Panc1 (cell line): ENCODE measurements around the gene HSD17B11. TPM values are rescaled to one million over a fixed set of nuclear protein-coding genes. Genes with fewer than 3 reads are reported as not detected.

Experiments
- ATAC-seq: fragments of 200-7000 bp; cut with Tn5 transposase; 2 replicates; pipeline ENCODE4 v1.9.1; 2020; ENCODE audit warnings: mild to moderate bottlenecking, moderate library complexity
- BruUV-seq: library from RNA; stranded (reverse); fragments of 400-500 nt; replicated peaks from 2 replicates; lab custom pipeline; 2021; lab: Mats Ljungman, UMichigan
- CTCF ChIA-PET: fragments of 300-600 bp; sonication (Branson Sonifier 250); formaldehyde crosslinking; loops from one replicate; lab custom pipeline; 2022; ENCODE audit warnings: antibody characterized with exemption; lab: Charles Lee
- POLR2A ChIA-PET: fragments of 300-600 bp; sonication (Branson Sonifier 250); formaldehyde crosslinking; loops from one replicate; lab custom pipeline; 2022; ENCODE audit warnings: antibody characterized with exemption; lab: Charles Lee
- DNase-seq: peaks from one replicate; pipeline ENCODE4 v3.0.0-alpha.2; 2010; ENCODE audit warnings: low read depth, low spot score
- H3K27ac ChIP-seq: 2 replicates; pipeline ENCODE4 v1.5.1; 2011; ENCODE audit warnings: mild to moderate bottlenecking, low read length, inconsistent platforms
- H3K27me3 ChIP-seq: fragments of 200-500 bp; sonication (Bioruptor generic); 2 replicates; pipeline ENCODE4 v1.6.0; 2014; ENCODE audit warnings: low read length, inconsistent platforms; ENCODE audit not compliant: control insufficient read depth, insufficient read depth
- H3K36me3 ChIP-seq: fragments of 200-500 bp; sonication (Bioruptor generic); 2 replicates; pipeline ENCODE4 v1.5.1; 2014; ENCODE audit warnings: inconsistent platforms, mild to moderate bottlenecking, low read length, moderate library complexity; ENCODE audit not compliant: control insufficient read depth, insufficient read depth
- H3K4me1 ChIP-seq: 2 replicates; pipeline ENCODE4 v1.5.1; 2011; ENCODE audit warnings: inconsistent platforms, mild to moderate bottlenecking, low read length, moderate library complexity; ENCODE audit not compliant: control insufficient read depth, insufficient read depth
- H3K4me3 ChIP-seq, 2 experiments: 2 replicates each; pipeline ENCODE4 v1.5.1; 2011 to 2012; ENCODE audit warnings: low read depth in 2 of 2, low read length in 2 of 2, mild to moderate bottlenecking in 2 of 2, inconsistent platforms in 1 of 2, moderate library complexity in 1 of 2
- H3K9me3 ChIP-seq: fragments of 200-500 bp; sonication (Bioruptor generic); 2 replicates; pipeline ENCODE4 v1.5.1; 2014; ENCODE audit warnings: low read depth, mild to moderate bottlenecking, inconsistent platforms, low read length, moderate library complexity; ENCODE audit not compliant: control insufficient read depth, insufficient read depth
- POLR2AphosphoS5 ChIP-seq: IDR thresholded peaks from 2 replicates; pipeline ENCODE4 v1.6.1; 2012; ENCODE audit warnings: mild to moderate bottlenecking, low read depth, low read length, moderate library complexity
- SIN3A ChIP-seq: IDR thresholded peaks from 2 replicates; pipeline ENCODE4 v1.6.1; 2012; ENCODE audit warnings: low read depth, mild to moderate bottlenecking, low read length, moderate library complexity, borderline replicate concordance; ENCODE audit not compliant: insufficient read depth
- TCF7L2 ChIP-seq: IDR thresholded peaks from 2 replicates; pipeline ENCODE4 v1.6.1; 2011; ENCODE audit warnings: mild to moderate bottlenecking, low read depth, low read length, inconsistent platforms
- in situ Hi-C: cut with HindIII; loops from 2 replicates; pipeline ENCODE4 v1.10.0; 2016; ENCODE audit warnings: low sequenced_read_pairs, low pct_unique_long_range_greater_than_20kb
- intact Hi-C: fragments of 100-400 bp; cut with micrococcal nuclease; formaldehyde crosslinking; loops from one replicate; pipeline ENCODE4 v1.10.0; 2022; ENCODE audit not compliant: unreplicated experiment
- total RNA-seq: library from RNA; stranded (reverse); gene quantifications from one replicate; pipeline ENCODE4 v1.2.1, GENCODE V29; 2021; ENCODE audit not compliant: unreplicated experiment
- TF ChIP-seq, protein P1 (sequence below), 2 experiments: IDR thresholded peaks; 2 replicates each; pipeline ENCODE4 v1.6.1; 2011 to 2012; ENCODE audit warnings: low read depth in 2 of 2, control low read depth in 1 of 2, low read length in 1 of 2, mild to moderate bottlenecking in 1 of 2, moderate library complexity in 1 of 2; ENCODE audit not compliant: insufficient read depth in 1 of 2
- TF ChIP-seq, protein P2 (sequence below): fragments of 450-650 bp; IDR thresholded peaks from 2 replicates; pipeline ENCODE4 v1.5.1; 2017; ENCODE audit warnings: mild to moderate bottlenecking

The HSD17B11 gene
- total RNA-seq, 1 experiment from 2014 or later: 34.9 TPM

DNA sequence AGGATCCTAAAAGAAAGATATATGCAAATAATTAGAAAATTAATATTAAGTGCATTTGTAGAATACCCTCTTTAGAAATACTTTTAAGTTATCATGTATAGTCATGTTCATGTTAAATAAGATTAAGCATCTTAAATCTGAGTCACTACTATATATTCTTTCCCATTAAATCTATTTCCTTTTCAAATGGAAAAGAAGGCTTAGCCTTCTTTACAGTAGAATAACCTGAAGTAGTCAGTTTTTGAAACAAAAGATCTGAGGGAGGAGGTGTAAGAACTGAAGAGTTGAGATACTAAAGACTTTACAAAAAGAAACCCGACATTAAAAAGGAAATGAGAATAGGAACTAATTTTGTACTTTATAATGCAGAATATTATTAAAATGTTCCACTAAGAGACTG lies 53.6 kb downstream of the HSD17B11 start:
- CTCF ChIA-PET: no interaction called here
- intact Hi-C loops (no loop called here), in situ Hi-C loops (no loop called here)
- DNase-seq: no peak
- no peaks in the 10 kb centered on the region; the same call in 1 of the 2 replicates for H3K9me3 ChIP-seq
- H3K4me3 ChIP-seq: no peak overlapping the region
- no peak overlapping the region for H3K27ac ChIP-seq
- H3K36me3 ChIP-seq: peaks cover 6% of the 10 kb centered on the region; the same call in 1 of the 2 replicates
- POLR2A ChIA-PET: no interaction called here
- BruUV-seq: no TSS peak
- ATAC-seq: no peak
- no peaks in the 10 kb centered on the region for H3K4me1 ChIP-seq
- TF ChIP-seq SIN3A: no peak
- TF ChIP-seq, protein P1, sequence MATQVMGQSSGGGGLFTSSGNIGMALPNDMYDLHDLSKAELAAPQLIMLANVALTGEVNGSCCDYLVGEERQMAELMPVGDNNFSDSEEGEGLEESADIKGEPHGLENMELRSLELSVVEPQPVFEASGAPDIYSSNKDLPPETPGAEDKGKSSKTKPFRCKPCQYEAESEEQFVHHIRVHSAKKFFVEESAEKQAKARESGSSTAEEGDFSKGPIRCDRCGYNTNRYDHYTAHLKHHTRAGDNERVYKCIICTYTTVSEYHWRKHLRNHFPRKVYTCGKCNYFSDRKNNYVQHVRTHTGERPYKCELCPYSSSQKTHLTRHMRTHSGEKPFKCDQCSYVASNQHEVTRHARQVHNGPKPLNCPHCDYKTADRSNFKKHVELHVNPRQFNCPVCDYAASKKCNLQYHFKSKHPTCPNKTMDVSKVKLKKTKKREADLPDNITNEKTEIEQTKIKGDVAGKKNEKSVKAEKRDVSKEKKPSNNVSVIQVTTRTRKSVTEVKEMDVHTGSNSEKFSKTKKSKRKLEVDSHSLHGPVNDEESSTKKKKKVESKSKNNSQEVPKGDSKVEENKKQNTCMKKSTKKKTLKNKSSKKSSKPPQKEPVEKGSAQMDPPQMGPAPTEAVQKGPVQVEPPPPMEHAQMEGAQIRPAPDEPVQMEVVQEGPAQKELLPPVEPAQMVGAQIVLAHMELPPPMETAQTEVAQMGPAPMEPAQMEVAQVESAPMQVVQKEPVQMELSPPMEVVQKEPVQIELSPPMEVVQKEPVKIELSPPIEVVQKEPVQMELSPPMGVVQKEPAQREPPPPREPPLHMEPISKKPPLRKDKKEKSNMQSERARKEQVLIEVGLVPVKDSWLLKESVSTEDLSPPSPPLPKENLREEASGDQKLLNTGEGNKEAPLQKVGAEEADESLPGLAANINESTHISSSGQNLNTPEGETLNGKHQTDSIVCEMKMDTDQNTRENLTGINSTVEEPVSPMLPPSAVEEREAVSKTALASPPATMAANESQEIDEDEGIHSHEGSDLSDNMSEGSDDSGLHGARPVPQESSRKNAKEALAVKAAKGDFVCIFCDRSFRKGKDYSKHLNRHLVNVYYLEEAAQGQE (IDR thresholded peaks at IDR 0.05; ENCODE audit: insufficient read depth in 1 of 2, low read depth in 2 of 2, low read length in 1 of 2): no peak
- TF ChIP-seq, protein P2, sequence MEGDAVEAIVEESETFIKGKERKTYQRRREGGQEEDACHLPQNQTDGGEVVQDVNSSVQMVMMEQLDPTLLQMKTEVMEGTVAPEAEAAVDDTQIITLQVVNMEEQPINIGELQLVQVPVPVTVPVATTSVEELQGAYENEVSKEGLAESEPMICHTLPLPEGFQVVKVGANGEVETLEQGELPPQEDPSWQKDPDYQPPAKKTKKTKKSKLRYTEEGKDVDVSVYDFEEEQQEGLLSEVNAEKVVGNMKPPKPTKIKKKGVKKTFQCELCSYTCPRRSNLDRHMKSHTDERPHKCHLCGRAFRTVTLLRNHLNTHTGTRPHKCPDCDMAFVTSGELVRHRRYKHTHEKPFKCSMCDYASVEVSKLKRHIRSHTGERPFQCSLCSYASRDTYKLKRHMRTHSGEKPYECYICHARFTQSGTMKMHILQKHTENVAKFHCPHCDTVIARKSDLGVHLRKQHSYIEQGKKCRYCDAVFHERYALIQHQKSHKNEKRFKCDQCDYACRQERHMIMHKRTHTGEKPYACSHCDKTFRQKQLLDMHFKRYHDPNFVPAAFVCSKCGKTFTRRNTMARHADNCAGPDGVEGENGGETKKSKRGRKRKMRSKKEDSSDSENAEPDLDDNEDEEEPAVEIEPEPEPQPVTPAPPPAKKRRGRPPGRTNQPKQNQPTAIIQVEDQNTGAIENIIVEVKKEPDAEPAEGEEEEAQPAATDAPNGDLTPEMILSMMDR: no peak
- TF ChIP-seq POLR2AphosphoS5: no peak
- no peak for TF ChIP-seq TCF7L2
- H3K27me3 ChIP-seq: no peaks in the 10 kb centered on the region

DNA sequence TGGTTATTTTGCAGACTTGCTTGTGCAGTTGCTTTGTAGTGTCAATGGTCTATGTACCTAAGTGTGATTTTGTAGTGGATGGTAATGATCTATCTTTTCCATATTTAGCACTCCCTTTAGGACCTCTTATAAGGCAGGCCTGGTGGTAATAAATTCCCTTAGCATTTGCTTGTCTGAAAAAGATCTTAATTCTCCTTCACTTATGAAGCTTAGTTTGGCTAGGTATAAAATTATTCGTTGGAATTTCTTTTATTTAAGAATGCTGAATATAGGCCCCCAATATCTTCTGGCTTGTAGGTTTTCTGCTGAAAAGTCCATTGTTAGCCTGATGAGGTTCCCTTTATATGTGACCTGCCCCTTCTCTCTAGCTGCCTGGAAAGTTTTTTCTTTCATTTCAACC lies 57.7 kb downstream of the HSD17B11 start:
- Histone ChIP-seq H3K4me3 (no peak overlapping the region), H3K4me1 (no peaks in the 10 kb centered on the region), H3K36me3 (peaks cover 6% of the 10 kb centered on the region; the same call in 1 of the 2 replicates), H3K27me3 (no peaks in the 10 kb centered on the region), H3K27ac (no peak overlapping the region), H3K9me3 (no peaks in the 10 kb centered on the region; the same call in 1 of the 2 replicates)
- CTCF ChIA-PET: no interaction called here
- BruUV-seq: no TSS peak
- in situ Hi-C loops (no loop called here), intact Hi-C loops (no loop called here)
- DNase-seq: no peak
- TF ChIP-seq TCF7L2: no peak
- no peak for TF ChIP-seq POLR2AphosphoS5
- TF ChIP-seq, protein P2: no peak
- TF ChIP-seq, protein P1 (IDR thresholded peaks at IDR 0.05; ENCODE audit: insufficient read depth in 1 of 2, low read depth in 2 of 2, low read length in 1 of 2): no peak
- no peak for TF ChIP-seq SIN3A
- ATAC-seq: no peak
- POLR2A ChIA-PET: no interaction called here
